ENCODE measurements around the gene ADAMTS2.

DNA sequence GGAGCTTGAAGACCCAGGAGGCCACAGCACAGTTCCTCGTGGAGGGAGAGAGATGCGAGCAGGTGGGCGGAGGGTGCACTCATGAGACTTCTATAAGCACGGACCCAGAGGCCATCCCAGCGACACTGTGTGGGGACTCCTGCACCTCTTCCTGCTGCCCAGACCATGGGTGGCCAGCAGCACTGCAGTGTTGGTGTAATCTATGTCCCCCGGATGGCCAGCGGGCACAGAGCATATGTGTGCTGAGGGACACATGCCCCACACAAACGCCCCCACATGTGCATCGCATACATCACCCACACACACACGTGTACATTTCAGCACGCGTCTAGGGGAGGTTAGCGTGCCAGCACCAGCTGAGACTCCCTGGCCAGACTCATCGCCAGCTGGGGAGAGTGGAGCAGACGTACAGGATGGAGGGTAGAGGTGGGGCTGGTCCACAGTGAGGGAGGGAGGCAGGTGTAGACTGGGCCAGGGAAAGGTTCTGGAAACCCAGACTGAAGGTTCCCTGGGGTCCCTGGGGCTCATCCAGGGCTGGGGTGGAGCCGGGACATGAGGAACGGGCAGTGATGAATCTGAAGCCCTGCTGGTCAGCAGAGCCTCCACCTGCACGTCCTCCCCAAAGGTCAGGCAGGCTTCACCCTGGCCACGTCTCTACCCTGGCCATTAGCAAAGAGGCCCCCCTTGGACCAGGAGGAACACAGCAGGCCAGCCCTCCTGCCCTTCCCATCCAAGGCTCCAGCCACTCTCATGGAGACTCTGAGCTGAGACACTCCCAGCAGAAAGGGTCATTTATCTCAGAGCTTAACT lies 27.6 kb downstream of the ADAMTS2 start:
- TF ChIP-seq, protein P1, sequence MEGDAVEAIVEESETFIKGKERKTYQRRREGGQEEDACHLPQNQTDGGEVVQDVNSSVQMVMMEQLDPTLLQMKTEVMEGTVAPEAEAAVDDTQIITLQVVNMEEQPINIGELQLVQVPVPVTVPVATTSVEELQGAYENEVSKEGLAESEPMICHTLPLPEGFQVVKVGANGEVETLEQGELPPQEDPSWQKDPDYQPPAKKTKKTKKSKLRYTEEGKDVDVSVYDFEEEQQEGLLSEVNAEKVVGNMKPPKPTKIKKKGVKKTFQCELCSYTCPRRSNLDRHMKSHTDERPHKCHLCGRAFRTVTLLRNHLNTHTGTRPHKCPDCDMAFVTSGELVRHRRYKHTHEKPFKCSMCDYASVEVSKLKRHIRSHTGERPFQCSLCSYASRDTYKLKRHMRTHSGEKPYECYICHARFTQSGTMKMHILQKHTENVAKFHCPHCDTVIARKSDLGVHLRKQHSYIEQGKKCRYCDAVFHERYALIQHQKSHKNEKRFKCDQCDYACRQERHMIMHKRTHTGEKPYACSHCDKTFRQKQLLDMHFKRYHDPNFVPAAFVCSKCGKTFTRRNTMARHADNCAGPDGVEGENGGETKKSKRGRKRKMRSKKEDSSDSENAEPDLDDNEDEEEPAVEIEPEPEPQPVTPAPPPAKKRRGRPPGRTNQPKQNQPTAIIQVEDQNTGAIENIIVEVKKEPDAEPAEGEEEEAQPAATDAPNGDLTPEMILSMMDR (IDR thresholded peaks at IDR 0.05) = no peak
- TF ChIP-seq EZH2 (IDR thresholded peaks at IDR 0.05) = no peak

Measured in neural progenitor cell (in vitro differentiated cells).